Measurements from ENCODE around the gene DAP3.
"Not testable (repeated sequence)": the region's sequence is repeated elsewhere in the genome, so short reads cannot be mapped to it uniquely, and the experiment has no call there.

The DAP3 gene

DNA sequence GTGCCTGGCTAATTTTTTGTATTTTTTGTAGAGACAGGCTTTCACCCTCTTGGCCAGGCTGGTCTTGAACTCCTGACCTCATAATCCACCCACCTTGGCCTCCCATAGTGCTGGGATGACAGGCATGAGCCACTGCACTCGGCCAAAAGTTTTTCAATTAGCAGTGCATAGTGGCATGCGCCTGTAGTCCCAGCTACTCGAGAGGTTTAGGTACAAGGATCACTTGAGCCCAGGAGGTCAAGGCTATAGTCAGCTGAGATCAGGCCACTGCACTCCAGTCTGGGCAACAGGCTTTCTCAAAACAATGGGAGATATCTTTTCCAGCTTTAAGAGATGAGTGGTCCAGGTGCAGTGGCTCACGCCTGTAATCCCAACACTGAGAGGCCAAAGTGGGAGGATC, 30.8 kb downstream of the DAP3 start:
- no peak for FAIRE-seq

DNA sequence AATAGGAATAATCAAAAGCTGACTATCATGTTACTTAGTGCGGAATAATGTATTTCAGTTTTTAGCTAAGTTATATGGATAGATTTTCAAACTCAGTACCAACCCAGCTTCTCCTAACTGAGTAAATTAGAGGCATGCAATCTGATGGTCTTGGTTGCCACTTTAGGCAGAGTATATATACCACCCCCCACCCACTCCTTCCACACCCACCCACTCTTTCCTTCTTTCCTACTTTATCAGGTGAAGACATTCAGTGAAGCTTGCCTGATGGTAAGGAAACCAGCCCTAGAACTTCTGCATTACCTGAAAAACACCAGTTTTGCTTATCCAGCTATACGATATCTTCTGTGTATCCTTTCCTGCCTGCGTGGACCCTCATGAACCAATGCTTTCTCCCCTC, 36.3 kb downstream of the DAP3 start:
- no peak for FAIRE-seq

DNA sequence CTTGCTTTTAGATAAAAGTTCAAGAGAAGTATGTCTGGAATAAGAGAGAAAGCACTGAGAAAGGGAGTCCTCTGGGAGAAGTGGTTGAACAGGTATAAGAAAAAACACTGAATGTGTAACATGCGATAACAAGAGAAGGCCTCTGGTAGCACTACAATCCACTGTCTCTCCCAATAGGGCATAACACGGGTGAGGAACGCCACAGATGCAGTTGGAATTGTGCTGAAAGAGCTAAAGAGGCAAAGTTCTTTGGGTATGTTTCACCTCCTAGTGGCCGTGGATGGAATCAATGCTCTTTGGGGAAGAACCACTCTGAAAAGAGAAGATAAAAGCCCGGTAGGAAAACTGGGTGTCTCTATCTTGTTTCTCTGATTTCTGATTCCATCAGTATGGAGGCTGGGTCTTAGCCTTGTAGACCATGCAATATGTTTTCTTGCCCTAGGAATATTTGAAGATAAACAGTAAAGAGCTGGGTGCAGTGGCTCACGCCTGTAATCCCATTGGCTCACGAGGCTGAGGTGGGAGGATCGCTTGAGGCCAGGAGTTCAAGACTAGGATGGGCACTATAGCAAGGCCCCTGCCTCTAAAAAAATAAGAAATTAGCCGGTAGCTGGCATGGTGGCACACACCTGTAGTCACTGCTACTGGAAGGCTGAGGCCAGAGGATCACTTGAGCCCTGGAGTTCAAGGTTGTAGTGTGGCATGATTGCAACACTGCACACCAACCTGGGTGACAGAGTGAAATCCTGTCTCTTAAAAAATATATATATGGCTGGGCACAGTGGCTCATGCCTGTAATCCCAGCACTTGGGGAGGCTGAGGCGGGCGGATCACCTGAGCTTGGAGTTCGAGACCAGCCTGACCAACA, 40.4 kb downstream of the DAP3 start:
- peak; percentile 84 for FAIRE-seq

DNA sequence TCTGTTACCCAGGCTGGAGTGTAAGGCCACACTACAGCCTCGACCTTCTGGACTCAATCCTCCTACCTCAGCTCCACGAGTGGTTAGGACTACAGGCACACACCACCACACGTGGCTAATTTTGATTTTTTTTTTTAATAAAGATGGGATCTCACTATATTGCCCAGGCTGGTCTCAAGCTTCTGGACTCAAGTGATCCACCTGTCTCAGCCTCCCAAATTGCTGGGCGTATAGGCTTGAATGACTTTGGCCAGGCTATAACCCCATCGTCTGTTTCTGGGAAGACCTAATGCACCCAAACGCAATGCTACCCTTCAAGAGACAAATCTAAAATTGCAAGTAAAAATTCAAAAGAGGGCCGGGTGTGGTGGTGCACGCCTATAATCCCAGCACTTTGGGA, 52.1 kb downstream of the DAP3 start:
- no peak for FAIRE-seq

DNA sequence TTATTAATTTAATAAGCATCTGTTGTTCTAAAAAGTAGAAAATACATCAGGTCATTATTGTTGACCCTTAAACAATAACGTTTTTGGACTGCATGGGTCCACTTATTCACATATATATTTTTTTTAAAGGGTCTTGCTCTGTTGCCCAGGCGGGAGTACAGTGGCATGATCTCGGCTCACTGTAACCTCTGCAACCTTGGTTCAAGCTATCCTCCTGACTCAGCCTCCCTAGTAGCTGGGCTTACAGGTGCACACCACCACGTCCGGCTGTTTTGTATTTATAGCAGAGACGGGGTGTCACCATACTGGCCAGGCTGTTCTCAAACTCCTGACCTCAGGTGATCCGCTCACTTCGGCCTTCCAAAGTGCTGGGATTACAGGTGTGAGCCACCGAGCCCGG, 53.0 kb downstream of the DAP3 start:
- no peak for FAIRE-seq

DNA sequence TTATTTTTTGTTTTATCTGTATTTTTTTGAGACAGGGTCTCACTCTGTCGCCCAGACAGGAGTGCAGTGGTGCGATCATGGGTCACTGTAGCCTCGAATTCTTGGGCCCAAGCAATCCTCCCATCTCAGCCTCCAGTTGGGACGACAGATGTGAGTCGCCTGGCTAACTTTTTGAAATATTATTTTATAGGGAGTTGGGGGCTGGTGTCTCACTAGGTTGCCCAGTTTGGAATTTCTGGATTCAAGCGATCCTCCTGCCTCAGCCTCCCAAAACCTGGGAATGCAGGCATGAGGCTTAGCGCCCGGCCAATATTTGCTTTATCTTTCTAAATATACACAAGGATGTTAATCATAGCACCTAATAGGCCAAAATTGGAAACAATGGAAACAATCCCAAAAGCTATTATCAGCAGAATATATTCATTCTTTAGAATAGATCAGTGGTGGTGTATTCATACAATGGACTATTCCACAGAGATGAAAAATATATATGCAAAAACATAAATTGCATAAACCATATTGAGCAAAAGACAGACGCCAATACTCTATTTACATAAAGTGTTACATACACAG, 55.9 kb downstream of the DAP3 start:
- FAIRE-seq, result no peak

- peak; percentile 85 for FAIRE-seq
Observed at GRCh38 chr1:155745284-155746228, 56.7 kb downstream of the DAP3 start.

DNA sequence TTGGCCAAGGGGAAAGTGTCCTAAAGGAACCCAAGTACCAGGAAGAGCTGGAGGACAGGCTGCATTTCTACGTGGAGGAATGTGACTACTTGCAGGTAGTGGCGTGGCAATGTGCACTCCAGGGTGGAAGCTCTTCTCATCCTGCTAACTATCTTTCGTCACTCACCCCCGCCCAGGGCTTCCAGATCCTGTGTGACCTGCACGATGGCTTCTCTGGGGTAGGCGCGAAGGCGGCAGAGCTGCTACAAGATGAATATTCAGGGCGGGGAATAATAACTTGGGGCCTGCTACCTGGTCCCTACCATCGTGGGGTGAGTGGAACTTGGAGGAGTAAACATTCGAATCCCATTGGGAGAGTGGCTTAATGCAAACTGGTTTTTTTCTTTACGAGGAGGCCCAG, 58.7 kb downstream of the DAP3 start:
- not testable (repeated sequence) for FAIRE-seq

DNA sequence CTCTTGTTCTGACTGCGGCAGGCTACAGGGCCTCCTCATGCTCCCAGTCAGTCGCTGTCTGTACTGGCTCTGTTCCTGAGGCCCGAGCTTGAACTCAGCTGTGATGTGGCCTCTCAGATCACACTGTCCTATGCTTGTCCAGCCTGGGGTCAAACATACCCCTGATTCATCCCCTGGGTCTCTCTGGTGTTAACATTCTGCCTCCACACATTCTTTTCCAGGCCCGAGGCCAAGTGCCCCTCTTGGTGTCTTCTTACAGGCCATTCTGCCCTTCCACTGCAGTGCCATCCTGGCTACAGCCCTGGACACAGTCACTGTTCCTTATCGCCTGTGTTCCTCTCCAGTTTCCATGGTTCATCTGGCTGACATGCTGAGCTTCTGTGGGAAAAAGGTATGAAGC, 59.2 kb downstream of the DAP3 start:
- FAIRE-seq, result not testable (repeated sequence)

GRCh38 chr1:155759017-155759416, 70.1 kb downstream of the DAP3 start:
- not testable (repeated sequence) for FAIRE-seq

DNA sequence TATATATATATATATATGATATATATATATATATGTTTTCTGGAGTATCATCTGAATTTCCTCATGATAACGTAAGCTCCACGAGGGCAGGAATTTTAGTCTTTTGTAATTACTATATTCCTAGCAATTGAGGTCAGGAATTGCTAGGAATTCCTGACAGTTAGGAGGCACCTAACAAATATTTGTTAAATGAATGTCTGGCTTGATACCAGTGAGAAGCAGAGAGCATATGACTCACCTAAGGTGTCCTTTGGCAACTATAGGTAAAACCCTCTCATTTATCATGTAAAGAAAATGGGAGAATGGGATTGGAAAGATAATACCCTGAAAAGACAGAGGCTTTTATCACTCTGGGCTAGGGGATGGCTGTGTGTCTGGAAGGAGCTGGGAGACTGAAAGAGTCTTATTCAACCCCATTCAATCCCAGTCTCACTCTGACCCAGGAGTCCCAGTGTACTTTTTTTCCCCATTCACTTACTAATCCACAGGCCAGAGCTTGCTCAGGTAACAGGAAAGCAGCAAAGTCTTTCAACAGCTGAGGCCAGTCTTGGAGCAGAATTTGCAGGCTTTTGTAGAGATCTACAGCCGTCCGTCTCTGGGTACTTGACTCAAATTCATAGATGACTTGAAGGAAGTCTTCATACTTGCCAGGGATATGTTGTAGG, 71.2 kb downstream of the DAP3 start:
- FAIRE-seq, result no peak

GRCh38 chr1:155760751-155761475, 72.0 kb downstream of the DAP3 start:
- no peak for FAIRE-seq

DNA sequence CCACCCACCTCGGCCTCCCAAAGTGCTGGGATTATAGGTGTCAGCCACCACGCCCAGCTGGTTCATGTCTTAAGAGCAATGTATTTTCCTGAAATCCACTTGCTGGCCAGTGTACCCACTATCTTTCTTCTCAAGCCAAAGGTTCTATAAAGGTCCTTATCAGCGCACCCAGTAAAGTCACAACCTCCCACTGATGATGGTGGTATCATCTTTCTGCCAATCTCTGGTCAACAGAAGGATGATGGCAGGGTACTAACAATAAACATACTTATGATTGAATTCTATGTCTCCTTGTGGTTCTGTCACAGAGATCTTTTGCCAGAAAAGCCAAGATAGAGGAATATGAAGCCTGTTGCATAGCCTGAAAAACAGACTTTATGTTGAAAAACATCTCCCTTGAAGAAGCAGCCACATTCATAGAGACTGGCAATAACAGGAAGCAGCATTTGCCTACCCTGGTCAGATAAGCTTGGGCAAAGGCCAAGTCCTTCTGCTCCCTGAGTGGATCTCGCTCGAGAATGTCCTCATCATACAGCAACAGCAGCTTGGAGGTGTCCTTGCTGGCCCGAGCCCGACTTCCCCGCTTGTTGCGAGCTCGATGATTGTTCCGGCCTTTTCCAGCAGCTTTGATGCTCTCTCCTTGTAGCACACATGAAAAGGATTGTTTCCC, 73.0 kb downstream of the DAP3 start:
- FAIRE-seq, result no peak

- FAIRE-seq, result not testable (repeated sequence)
Observed at GRCh38 chr1:155763090-155763815, 74.4 kb downstream of the DAP3 start.

- not testable (repeated sequence) for FAIRE-seq
Observed at GRCh38 chr1:155763989-155764388, 75.1 kb downstream of the DAP3 start.

DNA sequence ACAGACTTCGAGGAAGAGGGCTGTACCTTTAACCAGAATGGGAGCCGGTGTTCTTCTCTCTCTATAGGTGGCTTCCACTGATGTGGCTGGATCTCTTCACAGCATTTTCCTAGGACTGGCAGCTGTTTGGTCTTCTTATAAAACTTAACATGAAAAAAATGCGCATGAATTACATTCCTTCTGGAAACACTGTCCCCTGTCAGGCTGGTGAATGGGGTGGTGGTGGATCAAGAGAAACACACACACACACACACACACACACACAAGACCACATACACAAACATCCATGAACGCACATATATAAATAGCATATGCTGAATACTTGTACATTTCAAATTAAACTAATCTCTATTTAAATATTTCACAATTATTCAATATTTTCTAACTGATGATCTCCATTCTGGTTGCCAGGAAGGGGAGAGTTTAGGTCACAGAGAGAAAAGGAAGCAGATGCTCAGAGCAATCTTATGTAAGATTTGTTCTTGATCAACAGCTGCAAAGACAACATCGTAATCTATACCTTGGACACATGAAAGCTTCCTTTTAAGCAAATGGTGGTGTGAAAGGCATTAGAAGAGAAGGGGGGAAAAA, 78.6 kb downstream of the DAP3 start:
- not testable (repeated sequence) for FAIRE-seq

DNA sequence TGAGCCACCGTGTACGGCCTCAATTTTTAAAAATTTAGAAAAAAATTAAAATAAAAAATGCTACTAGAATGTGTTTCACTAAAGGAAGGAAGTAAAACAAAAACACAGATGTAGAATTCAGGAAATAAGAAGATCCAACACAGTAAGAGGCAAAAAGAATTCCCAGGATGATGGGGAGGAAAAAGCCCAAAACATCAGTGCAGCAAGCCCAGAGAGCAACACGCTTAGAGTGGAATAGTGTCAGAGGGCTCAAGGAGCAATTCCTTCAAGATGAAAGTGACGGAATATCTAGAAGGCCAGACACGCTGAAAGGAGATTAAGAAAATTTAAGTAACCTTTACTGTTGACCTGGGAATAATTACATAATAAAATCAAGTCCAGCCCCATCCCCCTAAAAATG, 80.4 kb downstream of the DAP3 start:
- no peak for FAIRE-seq

DNA sequence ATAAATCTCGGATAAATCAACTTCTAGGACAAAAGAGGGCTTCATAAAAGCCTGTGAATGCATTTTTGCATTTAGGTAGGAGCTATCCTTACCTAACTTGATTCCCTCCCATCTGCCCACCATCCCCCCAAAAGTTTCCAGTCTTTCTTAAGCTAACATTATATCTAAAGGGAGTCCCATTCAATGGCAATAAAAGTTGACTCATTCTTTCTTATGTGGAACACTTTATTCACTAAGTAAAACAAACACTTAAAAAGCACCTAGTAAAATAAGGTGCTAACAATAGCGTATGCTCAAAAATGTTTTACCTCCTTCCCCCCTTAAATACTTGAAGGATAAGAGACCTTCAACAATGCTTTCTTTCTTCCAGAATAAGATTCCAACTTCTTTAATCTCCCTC, 84.3 kb downstream of the DAP3 start:
- no peak for FAIRE-seq

GRCh38 chr1:155776414-155776813, 87.5 kb downstream of the DAP3 start:
- no peak for FAIRE-seq

DNA sequence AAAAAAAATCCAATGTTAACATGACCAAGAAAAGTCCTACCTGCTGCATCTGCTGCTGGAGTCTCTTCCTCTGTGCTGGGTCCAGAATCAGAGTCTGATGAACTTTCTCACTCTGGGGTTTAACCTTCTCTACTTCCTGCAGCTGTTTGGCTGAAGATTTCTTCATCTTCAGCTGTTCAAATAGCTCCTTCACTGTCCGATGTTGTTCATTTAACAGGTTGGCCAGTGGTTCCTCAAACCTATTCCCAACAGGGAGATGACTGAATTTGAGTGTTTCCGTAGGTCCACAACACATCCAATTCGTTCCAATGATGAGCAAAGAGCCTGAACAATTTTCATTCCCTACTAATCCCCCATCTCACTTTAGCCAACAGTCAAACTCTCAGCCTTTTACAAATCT, 88.7 kb downstream of the DAP3 start:
- FAIRE-seq, result no peak
